SJCRH30 (cell line): ENCODE measurements around the gene ATP2C2. TPM values are rescaled to one million over a fixed set of nuclear protein-coding genes. Genes with fewer than 3 reads are reported as not detected.

Source experiments
- DNase-seq, 2 experiments: peaks; one replicate each; pipeline ENCODE4 v3.0.0-alpha.2; 2015 to 2020
- H3K27ac ChIP-seq: fragments of 250-450 bp; sonication (Bioruptor Pico); 2 replicates; pipeline ENCODE4 v1.5.1; 2020; ENCODE audit warnings: mild to moderate bottlenecking, moderate library complexity
- H3K27me3 ChIP-seq: fragments of 250-450 bp; sonication (Bioruptor Pico); 2 replicates; pipeline ENCODE4 v1.5.1; 2020; ENCODE audit warnings: mild to moderate bottlenecking, moderate library complexity
- H3K36me3 ChIP-seq: fragments of 250-450 bp; sonication (Bioruptor Pico); 2 replicates; pipeline ENCODE4 v1.5.1; 2020; ENCODE audit warnings: mild to moderate bottlenecking, moderate library complexity
- H3K4me1 ChIP-seq: fragments of 250-450 bp; sonication (Bioruptor Pico); 2 replicates; pipeline ENCODE4 v1.5.1; 2020; ENCODE audit warnings: mild to moderate bottlenecking, moderate library complexity
- H3K4me3 ChIP-seq: fragments of 250-450 bp; sonication (Bioruptor Pico); 2 replicates; pipeline ENCODE4 v1.5.1; 2020; ENCODE audit warnings: mild to moderate bottlenecking, moderate library complexity
- H3K9me3 ChIP-seq: fragments of 250-450 bp; sonication (Bioruptor Pico); replicated peaks from 2 replicates; pipeline ENCODE4 v1.5.1; 2020; ENCODE audit warnings: mild to moderate bottlenecking, moderate library complexity
- total RNA-seq: library from RNA; depleted of rRNA; stranded (reverse); fragments of >200 nt; shearing (Covaris generic); gene quantifications from 2 replicates; pipeline ENCODE4 v1.2.3, GENCODE V29; 2014

Gene ATP2C2
- total RNA-seq, 1 experiment from 2014 or later: 5.1 TPM

DNA sequence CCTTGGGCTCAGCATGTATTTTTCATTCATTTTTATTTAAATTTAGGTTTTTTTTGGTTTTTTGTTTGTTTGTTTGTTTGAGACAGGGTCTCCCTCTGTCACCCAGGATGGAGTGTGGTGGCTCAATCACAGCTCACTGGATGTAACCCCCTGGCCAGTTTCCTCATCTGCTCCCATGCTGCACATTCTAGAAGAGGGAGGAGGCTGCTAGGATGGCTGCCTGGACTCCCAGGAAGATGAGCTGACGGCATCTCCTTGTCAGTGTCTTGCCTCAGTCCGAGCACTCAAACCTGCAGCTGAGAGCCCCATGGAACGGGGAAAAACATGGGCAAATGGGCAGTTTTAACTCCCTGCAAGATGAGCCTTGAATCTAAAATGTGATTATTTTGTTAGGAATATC is 128.7 kb downstream of the ATP2C2 start:
- H3K4me3 ChIP-seq: no peak overlapping the region
- no peaks in the 10 kb centered on the region for H3K9me3 ChIP-seq
- H3K27ac ChIP-seq: no peak overlapping the region
- no peak for DNase-seq
- no peaks in the 10 kb centered on the region for H3K27me3 ChIP-seq
- H3K36me3 ChIP-seq: peaks cover 9% of the 10 kb centered on the region; the same call in 1 of the 2 replicates
- no peaks in the 10 kb centered on the region for H3K4me1 ChIP-seq

DNA sequence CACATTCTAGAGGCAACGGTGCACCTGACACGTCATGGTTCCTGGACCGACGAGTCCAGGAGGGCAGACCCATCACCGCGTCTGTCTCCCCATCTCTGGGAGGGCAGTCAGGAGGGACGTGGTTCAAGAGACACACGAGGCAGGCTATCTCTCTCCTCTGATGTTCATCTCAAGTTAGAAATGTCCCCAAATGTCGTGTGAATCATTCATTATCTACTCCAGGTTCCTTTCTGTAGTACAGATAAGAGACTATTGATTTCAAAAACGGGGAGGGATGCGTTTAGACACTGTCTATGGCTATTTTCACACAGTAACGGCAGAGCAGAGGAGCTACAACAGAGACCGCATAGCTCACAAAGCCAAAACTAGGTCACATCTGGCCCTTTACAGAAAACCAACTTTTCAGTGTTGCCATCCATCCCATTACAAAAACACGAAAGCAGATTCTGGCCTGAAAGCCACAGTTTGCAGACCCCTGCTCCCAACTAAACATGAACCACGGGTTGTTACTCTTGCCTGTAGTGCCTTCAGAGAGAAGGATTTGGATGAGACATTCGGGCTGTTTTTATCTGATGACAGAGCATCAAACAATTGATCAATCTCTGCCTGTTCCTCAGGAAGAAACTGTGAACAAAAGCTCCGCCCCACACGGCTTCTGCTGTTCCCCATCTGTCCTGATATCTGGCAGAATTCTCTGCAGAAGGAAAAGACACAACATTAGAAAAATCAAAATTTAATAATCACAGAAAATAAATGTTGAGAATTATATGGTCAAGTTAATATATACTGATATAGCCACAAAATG is 129.3 kb downstream of the ATP2C2 start:
- Histone ChIP-seq H3K27me3 (no peaks in the 10 kb centered on the region), H3K4me3 (no peak overlapping the region), H3K36me3 (peaks cover 9% of the 10 kb centered on the region; the same call in 1 of the 2 replicates), H3K4me1 (no peaks in the 10 kb centered on the region), H3K27ac (no peak overlapping the region), H3K9me3 (no peaks in the 10 kb centered on the region)
- no peak for DNase-seq

DNA sequence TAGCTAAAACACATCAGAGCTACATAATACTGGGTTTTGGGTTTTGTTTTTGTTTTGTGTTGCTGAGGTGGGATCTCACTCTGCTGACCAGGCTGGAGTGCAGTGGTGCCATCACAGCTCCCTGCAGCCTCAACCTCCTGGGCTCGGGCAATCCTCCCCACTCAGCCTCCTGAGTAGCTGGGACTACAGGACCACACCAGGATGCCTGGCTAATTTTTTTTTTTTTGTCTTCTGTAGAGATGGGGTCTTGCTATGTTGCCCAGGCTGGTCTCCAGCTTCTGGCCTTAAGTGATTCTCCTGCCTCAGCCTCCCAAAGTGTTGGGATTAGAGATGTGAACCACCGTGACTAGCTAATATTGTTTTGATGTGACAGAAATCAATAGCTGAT is 129.9 kb downstream of the ATP2C2 start:
- Histone ChIP-seq H3K9me3 (no peaks in the 10 kb centered on the region), H3K36me3 (0 out of 2 replicates have a peak, but pooled peaks cover 4% of the 10 kb centered on the region), H3K27me3 (no peaks in the 10 kb centered on the region), H3K4me3 (no peak overlapping the region), H3K4me1 (no peaks in the 10 kb centered on the region), H3K27ac (no peak overlapping the region)
- DNase-seq: no peak

DNA sequence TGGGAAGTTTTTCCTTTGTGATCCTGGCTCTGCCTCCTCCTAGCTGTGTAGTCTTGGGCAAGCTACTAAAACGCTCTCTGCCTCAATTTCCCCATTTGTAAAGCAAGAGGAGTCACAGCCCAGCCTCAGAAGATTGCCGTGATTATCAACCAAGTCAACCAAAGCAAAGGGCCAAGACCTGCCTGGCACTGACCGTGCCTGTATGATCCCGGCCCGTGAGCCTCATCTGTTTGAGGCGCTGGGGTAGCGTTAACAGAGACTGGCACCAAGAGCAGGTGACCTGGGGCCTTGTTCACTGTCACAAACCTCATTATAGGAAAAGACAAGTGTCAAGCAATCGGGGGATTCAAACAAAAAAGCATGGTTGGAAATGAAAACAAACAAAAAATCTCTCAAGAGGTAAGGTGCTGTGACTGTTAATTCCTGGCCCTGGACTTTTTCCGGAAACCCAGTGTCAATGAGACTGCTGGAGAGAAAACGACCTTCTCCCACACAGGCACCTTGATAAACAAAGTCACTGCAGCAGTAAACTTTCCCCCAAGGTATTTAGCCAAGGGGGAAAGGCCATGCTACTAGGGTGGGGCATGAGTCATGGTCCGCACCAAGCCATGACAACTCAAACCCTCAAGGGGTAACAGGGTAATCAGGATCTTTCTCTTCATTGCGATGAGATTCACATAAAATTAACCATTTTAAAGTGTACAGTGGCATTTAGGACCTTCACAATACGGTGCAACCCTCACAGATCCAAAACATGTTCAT is 130.7 kb downstream of the ATP2C2 start:
- H3K4me1 ChIP-seq: no peaks in the 10 kb centered on the region
- H3K4me3 ChIP-seq: no peak overlapping the region
- H3K27me3 ChIP-seq: no peaks in the 10 kb centered on the region
- 0 out of 2 replicates have a peak, but pooled peaks cover 4% of the 10 kb centered on the region for H3K36me3 ChIP-seq
- no peak overlapping the region for H3K27ac ChIP-seq
- H3K9me3 ChIP-seq: no peaks in the 10 kb centered on the region
- no peak for DNase-seq

DNA sequence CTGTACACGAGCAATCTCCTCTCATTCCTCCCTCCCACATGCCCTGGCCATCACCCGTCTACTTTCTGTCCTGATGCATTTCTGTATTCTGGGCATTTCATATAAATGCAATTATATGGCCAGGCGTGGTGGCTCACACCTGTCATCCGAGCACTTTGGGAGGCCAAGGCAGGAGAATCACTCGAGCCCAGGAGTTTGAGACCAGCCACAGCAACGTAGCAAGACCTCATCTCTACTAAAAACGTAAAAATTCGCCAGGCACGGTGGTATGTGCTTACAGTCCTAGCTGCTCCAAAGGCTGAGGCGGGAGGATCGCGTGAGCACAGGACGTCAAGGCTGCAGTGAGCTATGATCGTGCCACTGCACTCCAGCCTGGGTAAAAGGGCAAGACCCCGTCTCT is 131.3 kb downstream of the ATP2C2 start:
- Histone ChIP-seq H3K36me3 (no peaks in the 10 kb centered on the region), H3K9me3 (no peaks in the 10 kb centered on the region)
- DNase-seq: no peak

DNA sequence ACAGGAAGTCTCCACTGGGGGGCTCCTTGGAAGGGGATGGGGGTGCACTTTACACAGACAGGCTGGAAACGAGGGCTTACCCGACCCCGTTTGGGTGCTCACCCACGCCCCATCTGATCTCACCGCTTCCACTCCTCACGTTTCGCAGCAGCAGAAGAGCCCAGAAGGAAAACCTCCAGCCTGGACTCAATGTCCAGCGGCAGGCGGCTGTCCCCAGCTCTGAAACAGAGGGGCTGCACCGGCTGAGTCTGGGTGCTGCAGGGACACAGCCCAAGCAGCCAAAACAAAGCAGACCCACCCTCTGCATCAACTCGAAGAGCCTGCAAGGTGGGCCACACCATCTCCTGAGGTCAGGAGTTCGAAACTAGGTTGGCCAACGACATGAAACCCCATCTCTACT is 132.2 kb downstream of the ATP2C2 start:
- H3K9me3 ChIP-seq: no peaks in the 10 kb centered on the region
- no peaks in the 10 kb centered on the region for H3K4me1 ChIP-seq
- H3K27me3 ChIP-seq: no peaks in the 10 kb centered on the region
- no peaks in the 10 kb centered on the region for H3K36me3 ChIP-seq
- no peak overlapping the region for H3K4me3 ChIP-seq
- no peak for DNase-seq
- no peak overlapping the region for H3K27ac ChIP-seq

More for the DNA sequence above, 131.3 kb downstream of the ATP2C2 start:
- Histone ChIP-seq H3K4me1 (no peaks in the 10 kb centered on the region), H3K27ac (no peak overlapping the region), H3K27me3 (no peaks in the 10 kb centered on the region), H3K4me3 (no peak overlapping the region)

DNA sequence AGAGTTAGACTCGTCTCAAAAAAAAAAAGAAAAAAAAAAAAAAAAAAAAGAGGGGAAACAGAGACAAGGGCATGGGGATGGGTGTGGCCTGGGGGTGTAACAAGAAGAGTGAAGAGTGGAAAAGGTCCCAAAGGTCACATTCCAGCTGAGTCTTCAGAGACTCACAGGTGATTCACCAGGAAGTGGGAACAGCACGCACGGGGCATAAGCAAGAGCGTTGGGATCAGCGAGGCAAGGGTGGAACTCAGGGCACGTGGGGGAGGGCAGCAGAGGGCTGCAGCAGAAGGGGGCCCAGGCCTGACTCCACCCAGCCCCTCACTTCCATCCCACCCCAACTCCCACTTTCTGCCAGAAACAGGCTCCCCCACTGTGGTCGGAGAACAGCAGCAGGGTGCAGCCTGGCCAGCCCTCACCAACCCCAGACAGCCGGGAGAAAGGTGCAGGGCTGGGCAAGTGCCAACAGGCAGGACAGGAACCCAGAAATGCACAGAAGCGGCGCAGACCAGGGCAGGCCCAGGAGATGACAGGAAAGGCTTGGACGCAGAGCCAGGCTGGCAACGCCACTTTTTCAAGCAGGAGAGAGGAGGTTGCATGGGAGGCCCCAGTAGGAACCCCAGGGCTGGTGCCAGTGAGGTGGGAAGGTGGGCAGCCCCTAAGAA is 132.9 kb downstream of the ATP2C2 start:
- H3K4me1 ChIP-seq: peaks cover 4% of the 10 kb centered on the region; the same call in 1 of the 2 replicates
- no peaks in the 10 kb centered on the region for H3K36me3 ChIP-seq
- H3K27me3 ChIP-seq: no peaks in the 10 kb centered on the region
- H3K27ac ChIP-seq: no peak overlapping the region
- no peak for DNase-seq
- H3K4me3 ChIP-seq: no peak overlapping the region
- H3K9me3 ChIP-seq: no peaks in the 10 kb centered on the region

DNA sequence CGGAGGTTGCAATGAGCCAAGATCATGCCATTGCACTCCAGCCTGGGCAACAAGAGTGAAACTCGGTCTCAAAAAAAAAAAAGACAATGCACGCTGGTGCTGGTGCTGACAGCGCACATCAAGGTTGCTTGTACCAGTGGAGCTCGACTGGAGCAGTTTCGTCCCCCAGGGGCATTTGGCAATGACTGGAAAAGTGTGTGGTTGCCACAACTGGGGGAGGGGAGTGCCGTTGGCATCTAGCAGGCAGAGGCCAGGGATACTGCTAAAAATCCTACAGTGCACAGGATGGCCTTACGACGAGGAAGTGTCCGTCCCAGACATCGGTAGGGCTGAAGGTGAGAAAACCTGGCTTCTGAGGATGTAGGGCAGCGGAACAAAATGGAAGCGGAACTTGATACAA is 133.7 kb downstream of the ATP2C2 start:
- no peak for DNase-seq
- Histone ChIP-seq H3K4me1 (peaks cover 4% of the 10 kb centered on the region; the same call in 1 of the 2 replicates), H3K27ac (no peak overlapping the region), H3K9me3 (no peaks in the 10 kb centered on the region), H3K27me3 (no peaks in the 10 kb centered on the region), H3K4me3 (no peak overlapping the region), H3K36me3 (no peaks in the 10 kb centered on the region)

DNA sequence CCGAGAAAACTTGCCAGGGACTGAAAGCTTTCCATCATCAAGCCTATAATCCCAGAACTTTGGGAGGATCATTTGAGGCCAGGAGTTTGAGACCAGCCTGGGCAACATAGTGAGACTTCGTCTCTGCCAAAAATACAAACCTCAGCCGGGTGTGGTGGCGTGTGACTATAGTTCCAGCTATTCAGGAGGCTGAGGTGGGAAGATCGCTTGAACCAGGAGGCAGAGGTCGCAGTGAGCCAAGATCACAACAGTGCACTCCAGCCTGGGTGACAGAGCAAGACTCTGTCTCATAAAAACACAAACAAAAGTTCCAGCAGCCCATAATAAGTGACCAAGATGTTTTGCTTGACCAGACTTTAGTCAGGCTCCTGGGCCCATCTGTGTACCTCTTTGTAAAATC is 134.2 kb downstream of the ATP2C2 start:
- Histone ChIP-seq H3K4me3 (no peak overlapping the region), H3K36me3 (no peaks in the 10 kb centered on the region), H3K27ac (no peak overlapping the region), H3K4me1 (peaks cover 4% of the 10 kb centered on the region; the same call in 1 of the 2 replicates), H3K9me3 (no peaks in the 10 kb centered on the region), H3K27me3 (no peaks in the 10 kb centered on the region)
- no peak for DNase-seq

DNA sequence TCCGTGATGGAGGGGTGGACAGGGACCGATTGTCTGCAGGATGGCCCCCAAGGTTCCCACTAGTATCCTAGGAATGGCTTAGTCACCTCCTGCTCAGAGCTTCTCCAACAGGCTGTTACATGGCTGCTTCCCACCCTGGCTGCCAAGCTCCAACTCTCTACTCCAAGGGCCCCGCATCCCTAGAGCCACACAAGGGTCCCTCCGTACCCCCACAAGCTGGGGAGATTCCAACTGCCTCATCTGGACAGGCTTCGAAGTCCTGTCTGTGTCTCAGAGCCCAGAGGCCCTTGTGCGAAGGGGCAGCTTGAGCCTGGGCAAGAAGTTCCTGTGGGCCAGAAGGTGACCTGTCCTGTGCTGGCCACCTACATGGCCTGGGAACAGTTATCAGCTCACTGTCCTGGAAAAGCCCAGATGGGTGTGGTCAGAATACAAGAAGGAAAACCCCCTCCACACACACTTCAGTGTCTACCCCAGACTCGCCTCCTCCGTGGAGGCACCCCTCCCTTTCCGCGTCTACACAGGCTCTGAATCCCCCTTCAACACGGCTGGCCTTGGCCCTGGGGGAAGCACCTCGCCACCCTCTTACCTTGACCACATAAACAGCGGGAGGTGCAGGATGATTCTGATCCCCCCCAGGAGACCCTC is 135.5 kb downstream of the ATP2C2 start:
- Histone ChIP-seq H3K36me3 (no peaks in the 10 kb centered on the region), H3K9me3 (no peaks in the 10 kb centered on the region), H3K27ac (no peak overlapping the region), H3K27me3 (no peaks in the 10 kb centered on the region), H3K4me3 (peak overlapping the region; percentile 78), H3K4me1 (peaks cover 4% of the 10 kb centered on the region; the same call in 1 of the 2 replicates)
- no peak for DNase-seq

DNA sequence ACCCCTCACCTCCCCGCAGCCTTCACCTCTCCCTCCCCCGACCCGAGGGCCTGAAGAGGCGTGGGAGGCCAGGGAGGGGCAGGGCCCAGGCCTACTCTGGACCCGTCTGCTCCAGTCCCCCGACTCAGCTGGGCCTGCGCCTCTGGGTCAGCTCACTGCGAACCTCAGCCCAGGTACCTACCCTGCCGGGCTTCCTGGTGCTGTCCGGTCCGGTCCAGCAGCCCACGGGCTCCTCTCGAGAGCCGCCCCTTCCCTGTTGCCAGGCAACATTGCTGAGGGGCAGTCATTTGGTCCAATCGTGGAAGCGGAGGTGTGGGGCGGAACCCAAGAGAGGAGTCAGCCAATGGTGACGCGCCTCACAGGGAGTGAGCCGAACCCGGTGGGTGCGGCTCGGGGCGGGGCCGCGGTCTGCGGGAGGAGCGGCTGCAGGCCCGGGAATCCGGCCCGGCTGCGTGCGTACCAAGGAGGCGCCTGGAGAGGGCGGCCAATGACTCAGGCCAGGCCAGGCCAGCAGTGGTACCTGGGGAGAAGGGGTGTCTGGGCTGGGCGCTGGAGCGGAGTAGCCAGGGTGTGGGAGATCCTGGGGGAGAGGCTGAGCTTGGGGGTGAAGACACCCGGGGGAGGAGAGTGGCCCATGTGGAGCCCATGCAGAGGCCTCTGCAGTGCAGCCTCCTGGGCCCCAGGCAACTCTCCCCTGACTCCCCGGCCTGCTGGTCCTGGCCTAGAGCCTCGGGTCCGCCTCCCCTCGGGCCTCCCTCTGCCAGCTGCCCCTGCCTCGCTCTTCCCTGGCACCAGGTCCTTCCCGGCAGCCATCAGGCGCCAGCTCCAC is 136.3 kb downstream of the ATP2C2 start, which contains the start of gene MEAK7:
Gene MEAK7 (minus strand): TSS at position 240 of the 829 bp plus-strand sequence. CDS start 6,573 bp downstream, outside the sequence.
- Histone ChIP-seq H3K27me3 (no peaks in the 10 kb centered on the region), H3K4me3 (peak within 1 kb of the TSS; percentile 78), H3K27ac (peak within 1 kb of the TSS; percentile 32; the same call in 1 of the 2 replicates), H3K9me3 (no peaks in the 10 kb centered on the region), H3K36me3 (no peaks in the 10 kb centered on the region), H3K4me1 (peaks cover 4% of the 10 kb centered on the region; the same call in 1 of the 2 replicates)
- peak; percentile 94 to 95 for DNase-seq

DNA sequence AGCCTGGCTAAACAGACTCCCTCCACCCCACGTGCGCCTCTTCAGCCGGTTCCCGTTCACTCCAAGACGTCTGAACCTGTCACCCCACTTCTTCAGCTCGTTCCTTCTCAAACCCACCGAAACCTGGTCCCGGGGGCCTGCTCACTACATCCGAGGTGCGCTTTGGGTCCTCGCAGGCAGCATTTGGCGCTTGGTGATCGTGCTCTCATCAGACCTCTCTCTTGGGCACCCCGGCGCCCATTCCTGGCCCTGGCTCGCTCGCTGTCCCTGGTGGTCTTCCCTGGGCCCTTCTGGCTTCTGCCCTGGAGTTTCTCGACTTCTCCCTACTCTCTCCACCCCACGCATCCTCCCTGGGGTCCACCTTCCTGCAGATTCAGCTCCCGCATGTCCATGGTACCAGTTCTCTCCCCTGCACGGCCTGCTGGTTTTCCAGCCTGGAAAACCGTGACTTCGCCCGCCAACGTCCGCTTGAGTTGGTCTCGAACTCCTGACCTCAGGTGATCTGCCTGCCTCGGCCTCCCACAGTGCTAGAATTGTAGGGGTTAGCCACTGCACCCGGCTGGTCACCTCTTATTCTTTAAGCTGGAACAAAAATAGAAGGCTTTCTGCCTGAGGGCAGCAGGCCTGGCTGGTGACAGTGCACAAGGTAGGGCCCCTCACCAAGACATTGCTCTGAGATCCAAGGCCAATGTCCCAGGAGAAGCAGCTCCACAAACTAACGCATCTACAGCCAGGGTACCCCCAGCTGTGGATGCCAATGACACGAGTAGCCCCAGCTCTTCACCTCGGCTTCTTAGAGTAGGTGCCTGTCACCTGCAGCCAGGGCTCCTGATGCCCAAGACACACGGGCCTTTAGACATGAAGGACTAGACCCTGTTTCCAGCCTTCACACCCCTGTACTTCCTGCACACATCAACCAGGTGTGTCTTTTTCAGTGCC is 137.2 kb downstream of the ATP2C2 start:
- H3K9me3 ChIP-seq: no peaks in the 10 kb centered on the region
- H3K36me3 ChIP-seq: no peaks in the 10 kb centered on the region
- no peaks in the 10 kb centered on the region for H3K27me3 ChIP-seq
- no peak for DNase-seq
- H3K4me1 ChIP-seq: peaks cover 4% of the 10 kb centered on the region; the same call in 1 of the 2 replicates
- H3K27ac ChIP-seq: peak overlapping the region; percentile 32; the same call in 1 of the 2 replicates
- H3K4me3 ChIP-seq: peak overlapping the region; percentile 78
